ENCODE measurements around the gene MAPK12. TPM values are rescaled to one million over a fixed set of nuclear protein-coding genes. Genes with fewer than 3 reads are reported as not detected.
A peak's percentile ranks its signal among the peaks of the same experiment; 100 is the strongest.

Gene MAPK12
- total RNA-seq, 1 experiment from 2014 or later = 24.9 TPM

GRCh38 chr22:50272044-50272802 is 10.7 kb upstream of the MAPK12 start:
- no peaks in the 10 kb centered on the region for H3K9me3 Mint-ChIP-seq (ENCODE audit: unreplicated experiment)
- no peak for DNase-seq (ENCODE audit: unreplicated experiment)
- intact Hi-C loops (cut with micrococcal nuclease) = no loop called here
- no TSS peak for BruUV-seq (replicated peaks)
- peak overlapping the region; percentile 23 for H3K4me3 Mint-ChIP-seq (ENCODE audit: unreplicated experiment)
- peaks cover 12% of the 10 kb centered on the region for H3K4me1 Mint-ChIP-seq (ENCODE audit: insufficient read depth, unreplicated experiment)
- H3K36me3 Mint-ChIP-seq (ENCODE audit: insufficient read depth, unreplicated experiment) = peaks cover 36% of the 10 kb centered on the region
- ChIA-PET CTCF (interaction anchor here (0.6 to 5.4 kb wide), 11 partner anchors 8 to 242 kb away, joined by 3 to 38 read pairs (median 4); partner anchors contain the start of genes DENND6B and HDAC10), POLR2A (interaction anchor here (0.6 to 3.4 kb wide), 9 partner anchors 10 to 170 kb away, joined by 3 to 15 read pairs (median 4); partner anchors contain the start of gene HDAC10)
- H3K27ac Mint-ChIP-seq (ENCODE audit: low read depth, unreplicated experiment) = no peak overlapping the region
- H3K27me3 Mint-ChIP-seq (ENCODE audit: insufficient read depth, unreplicated experiment) = no peaks in the 10 kb centered on the region
- TF ChIP-seq CTCF (IDR thresholded peaks at IDR 0.05; ENCODE audit: unreplicated experiment) = no peak

DNA sequence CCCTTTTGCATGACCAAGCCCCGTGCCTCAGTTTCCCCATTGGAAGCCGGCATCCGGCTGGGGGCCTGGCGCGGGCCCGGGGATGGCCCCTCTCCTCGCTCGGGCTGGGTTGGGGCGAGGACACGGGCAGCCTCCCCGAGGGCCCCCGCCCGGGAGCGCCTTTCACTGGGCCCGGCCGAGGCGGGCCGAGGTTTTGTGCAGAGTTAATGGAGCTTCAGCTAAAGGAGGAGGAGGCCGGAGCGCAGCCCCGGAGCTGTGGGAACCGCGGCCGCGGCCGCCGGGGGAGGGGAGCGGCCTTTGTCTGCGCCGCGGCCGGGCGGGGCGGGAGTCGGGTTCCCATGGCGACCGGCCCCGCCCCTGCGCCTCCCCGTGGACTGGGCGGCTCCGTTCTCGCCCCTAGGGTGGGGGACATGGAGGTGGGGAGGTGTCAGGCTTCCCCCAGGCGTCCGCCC is 10.1 kb upstream of the MAPK12 start:
- TF ChIP-seq CTCF (IDR thresholded peaks at IDR 0.05; ENCODE audit: unreplicated experiment) = no peak
- Mint-ChIP-seq H3K27ac (ENCODE audit: low read depth, unreplicated experiment) (no peak overlapping the region), H3K4me1 (ENCODE audit: insufficient read depth, unreplicated experiment) (peaks cover 12% of the 10 kb centered on the region), H3K27me3 (ENCODE audit: insufficient read depth, unreplicated experiment) (no peaks in the 10 kb centered on the region), H3K4me3 (ENCODE audit: unreplicated experiment) (peak overlapping the region; percentile 60), H3K9me3 (ENCODE audit: unreplicated experiment) (no peaks in the 10 kb centered on the region), H3K36me3 (ENCODE audit: insufficient read depth, unreplicated experiment) (peaks cover 29% of the 10 kb centered on the region)
- intact Hi-C loops (cut with micrococcal nuclease) = no loop called here
- POLR2A ChIA-PET = interaction anchor here (0.6 to 3.4 kb wide), 6 partner anchors 10 to 71 kb away, joined by 4 to 15 read pairs (median 6); partner anchors contain the start of gene HDAC10
- peak; percentile 51 for DNase-seq (ENCODE audit: unreplicated experiment)
- CTCF ChIA-PET = interaction anchor here (1.1 to 5.4 kb wide), 4 partner anchors 20 to 70 kb away, joined by 3 to 38 read pairs (median 17); partner anchors contain the start of genes DENND6B and HDAC10
- BruUV-seq (replicated peaks) = no TSS peak

DNA sequence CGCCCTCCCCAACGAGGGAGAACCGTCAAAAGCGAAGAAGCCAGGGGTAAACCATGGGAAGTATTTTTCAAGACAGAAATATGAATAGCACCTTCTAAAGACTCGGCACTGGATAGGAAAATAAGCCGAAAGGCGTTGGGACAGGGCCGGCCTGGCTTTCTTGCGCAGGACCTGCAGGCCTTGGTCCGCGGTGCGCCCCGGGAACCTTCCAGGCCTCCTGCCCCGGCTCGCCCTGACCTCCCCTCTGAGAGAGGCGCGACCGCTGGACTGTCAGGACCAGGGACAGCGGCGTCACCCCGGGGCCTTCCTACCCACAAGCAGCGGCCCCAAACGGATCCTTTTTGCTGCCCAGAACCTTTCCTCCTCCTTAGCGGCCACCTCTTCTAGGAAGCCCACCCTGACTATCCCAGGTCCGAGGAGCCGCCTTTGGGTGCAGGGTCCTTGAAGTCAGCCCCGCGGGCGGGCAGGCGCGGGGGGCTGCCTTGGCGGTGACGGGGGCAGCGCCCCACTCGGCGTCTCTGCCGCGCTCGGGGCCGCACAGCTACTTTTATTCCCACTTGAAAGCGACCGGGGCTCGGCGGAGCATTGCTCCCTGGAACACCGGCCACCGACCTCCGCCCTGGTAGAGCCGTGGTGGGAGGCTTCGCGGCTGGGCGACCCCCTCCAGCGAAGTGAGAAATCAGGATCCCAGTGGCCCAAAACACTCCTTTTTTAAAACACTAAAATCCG is 9.3 kb upstream of the MAPK12 start:
- no peak for TF ChIP-seq CTCF (IDR thresholded peaks at IDR 0.05; ENCODE audit: unreplicated experiment)
- peaks cover 22% of the 10 kb centered on the region for H3K36me3 Mint-ChIP-seq (ENCODE audit: insufficient read depth, unreplicated experiment)
- no peaks in the 10 kb centered on the region for H3K27me3 Mint-ChIP-seq (ENCODE audit: insufficient read depth, unreplicated experiment)
- peaks cover 12% of the 10 kb centered on the region for H3K4me1 Mint-ChIP-seq (ENCODE audit: insufficient read depth, unreplicated experiment)
- ChIA-PET POLR2A (interaction anchor here (0.6 to 3.4 kb wide), 5 partner anchors 11 to 71 kb away, joined by 3 to 10 read pairs (median 4); partner anchors contain the start of gene HDAC10), CTCF (interaction anchor here (1.4 to 5.3 kb wide), 2 partner anchors 19 to 56 kb away, joined by 4 to 27 read pairs; partner anchors contain the start of gene HDAC10)
- DNase-seq (ENCODE audit: unreplicated experiment) = peak; percentile 65
- H3K9me3 Mint-ChIP-seq (ENCODE audit: unreplicated experiment) = no peaks in the 10 kb centered on the region
- no peak overlapping the region for H3K27ac Mint-ChIP-seq (ENCODE audit: low read depth, unreplicated experiment)
- H3K4me3 Mint-ChIP-seq (ENCODE audit: unreplicated experiment) = peak overlapping the region; percentile 60
- no TSS peak for BruUV-seq (replicated peaks)
- intact Hi-C loops (cut with micrococcal nuclease) = no loop called here
